GM12872 (cell line): ENCODE results near the gene FEZ2.

ENCODE experiments used
- TF ChIP-seq, protein P1 (sequence below): IDR thresholded peaks from 3 replicates; pipeline ENCODE4 v1.5.1; 2011; ENCODE audit warnings: low read depth, mild to moderate bottlenecking, low read length, moderate library complexity; ENCODE audit not compliant: insufficient read depth

The FEZ2 gene

DNA sequence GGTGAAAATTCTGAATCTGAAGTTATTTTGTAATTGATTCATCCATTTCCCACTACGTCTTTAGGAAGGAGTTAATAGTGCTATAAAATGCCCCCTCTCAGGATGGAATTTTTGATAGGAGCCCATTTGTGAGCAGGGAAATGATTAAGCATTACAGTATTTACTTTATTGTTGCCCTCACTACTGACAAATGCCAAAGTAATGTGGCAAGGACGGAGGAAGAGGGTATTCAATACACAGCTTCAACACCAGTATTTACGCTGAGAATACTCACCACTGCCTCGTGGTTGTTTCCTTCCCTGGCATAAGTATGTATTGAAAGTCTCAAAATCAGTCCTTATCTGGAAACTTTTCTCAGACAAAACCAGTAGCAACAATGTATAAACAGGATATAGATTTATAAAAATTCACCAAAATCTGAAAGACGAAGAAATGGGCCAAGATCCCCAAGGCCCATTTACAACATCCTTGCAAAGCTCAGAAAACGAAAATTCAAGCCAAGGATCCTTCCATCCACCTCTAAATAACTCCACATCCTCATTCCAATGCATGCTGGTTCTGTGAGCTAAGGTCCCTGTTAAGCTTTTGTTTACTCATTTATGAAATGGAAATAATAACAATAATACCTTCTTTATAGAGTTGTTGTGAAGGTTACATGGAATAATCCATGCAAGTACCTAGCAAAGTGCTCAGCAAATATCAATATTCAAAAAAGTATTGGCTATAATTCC lies 29.3 kb downstream of the FEZ2 start:
- TF ChIP-seq, protein P1, sequence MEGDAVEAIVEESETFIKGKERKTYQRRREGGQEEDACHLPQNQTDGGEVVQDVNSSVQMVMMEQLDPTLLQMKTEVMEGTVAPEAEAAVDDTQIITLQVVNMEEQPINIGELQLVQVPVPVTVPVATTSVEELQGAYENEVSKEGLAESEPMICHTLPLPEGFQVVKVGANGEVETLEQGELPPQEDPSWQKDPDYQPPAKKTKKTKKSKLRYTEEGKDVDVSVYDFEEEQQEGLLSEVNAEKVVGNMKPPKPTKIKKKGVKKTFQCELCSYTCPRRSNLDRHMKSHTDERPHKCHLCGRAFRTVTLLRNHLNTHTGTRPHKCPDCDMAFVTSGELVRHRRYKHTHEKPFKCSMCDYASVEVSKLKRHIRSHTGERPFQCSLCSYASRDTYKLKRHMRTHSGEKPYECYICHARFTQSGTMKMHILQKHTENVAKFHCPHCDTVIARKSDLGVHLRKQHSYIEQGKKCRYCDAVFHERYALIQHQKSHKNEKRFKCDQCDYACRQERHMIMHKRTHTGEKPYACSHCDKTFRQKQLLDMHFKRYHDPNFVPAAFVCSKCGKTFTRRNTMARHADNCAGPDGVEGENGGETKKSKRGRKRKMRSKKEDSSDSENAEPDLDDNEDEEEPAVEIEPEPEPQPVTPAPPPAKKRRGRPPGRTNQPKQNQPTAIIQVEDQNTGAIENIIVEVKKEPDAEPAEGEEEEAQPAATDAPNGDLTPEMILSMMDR, result no peak

DNA sequence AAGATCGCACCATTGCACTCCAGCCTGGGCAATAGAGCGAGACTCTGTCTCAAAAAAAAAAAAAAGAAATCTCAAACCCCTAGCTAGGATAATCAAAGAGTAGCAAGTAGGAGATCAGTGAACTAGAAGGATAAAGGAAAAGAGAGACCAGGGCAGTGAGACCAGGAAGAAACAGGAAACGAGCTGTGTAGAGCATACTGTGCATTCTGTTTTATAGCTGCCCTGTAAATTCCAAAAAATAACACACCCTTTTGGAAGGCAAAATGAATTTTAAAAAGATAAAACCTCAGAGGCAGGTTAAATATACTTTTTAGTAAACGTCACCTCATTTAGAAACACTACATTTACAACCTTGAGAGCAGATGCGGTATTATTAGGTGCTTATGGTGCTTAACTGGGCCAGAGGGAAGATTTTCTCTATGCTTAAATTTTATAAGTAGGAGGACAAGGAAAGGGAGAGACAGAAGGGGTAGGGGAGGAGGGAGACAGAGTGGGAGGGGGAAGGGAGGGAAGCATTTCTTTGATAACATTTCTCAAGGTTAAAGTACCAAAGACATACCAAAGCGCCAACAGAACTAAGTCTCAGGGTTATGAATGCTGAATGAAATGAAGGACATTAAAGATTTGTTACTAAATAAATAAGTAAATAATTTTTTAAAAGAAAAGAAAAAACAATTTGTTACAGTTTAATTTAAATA lies 30.1 kb downstream of the FEZ2 start:
- TF ChIP-seq, protein P1, result no peak

DNA sequence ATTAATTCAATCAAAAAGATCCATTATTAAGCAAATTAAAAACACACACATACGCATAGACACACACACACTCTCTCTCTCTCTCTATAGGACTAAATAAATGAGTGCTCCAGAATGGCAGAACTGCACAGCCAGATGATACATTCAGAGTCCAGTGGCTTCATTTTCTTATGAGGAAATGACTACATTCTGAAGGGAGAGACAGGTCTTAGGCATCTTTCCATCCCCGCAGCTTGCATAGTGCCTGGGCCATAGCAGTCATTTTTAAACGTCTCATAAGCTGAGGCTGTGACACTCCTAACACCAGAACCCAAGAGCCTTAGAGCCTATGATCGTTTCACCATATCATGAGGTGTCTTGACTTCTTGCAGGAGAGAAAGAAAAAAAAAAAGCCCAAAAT lies 31.1 kb downstream of the FEZ2 start:
- TF ChIP-seq, protein P1, result no peak

DNA sequence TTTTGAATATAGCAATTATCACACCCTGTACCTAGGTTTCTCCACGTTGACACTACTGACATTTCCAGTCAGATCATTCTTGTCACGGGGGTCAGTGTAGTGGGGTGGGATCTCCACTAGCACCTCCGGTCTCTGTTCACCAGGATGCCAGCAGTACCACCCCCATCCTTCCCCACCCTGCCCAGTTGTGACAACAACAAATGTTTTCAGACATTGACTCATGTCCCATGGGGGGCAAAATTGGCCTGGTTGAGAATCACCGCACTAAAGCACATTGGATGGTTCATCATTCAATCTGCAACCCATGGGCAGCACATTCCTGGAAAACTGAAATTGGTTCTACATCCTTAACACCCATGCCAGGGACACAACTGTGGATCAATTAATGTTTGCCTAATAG lies 32.3 kb downstream of the FEZ2 start:
- TF ChIP-seq, protein P1, result no peak

DNA sequence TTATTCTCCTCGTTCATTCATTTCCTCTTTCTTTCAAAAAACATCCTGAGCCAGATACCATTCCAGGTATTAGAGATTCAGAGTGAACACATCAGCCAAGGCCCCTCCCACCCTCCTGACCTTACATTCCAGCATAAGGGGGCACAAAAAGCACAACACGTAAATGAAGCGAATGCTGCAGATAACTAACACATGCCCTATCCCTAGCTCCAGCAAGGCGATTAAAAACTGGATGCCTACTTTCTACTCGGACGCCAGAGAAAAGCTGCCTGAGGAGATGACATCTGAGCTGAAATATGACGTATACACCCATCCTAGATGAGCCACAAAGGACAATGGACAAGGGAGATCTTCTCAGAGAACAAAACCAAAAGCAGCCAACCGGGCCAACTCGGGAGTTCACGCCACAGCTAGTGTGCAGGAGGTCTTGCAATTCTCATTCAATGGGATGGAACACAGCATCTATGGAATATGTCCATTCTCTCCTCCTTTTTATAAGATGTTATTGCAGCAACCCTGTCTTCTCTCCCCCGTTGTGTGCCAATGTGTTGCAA lies 33.5 kb downstream of the FEZ2 start:
- TF ChIP-seq, protein P1, result no peak

DNA sequence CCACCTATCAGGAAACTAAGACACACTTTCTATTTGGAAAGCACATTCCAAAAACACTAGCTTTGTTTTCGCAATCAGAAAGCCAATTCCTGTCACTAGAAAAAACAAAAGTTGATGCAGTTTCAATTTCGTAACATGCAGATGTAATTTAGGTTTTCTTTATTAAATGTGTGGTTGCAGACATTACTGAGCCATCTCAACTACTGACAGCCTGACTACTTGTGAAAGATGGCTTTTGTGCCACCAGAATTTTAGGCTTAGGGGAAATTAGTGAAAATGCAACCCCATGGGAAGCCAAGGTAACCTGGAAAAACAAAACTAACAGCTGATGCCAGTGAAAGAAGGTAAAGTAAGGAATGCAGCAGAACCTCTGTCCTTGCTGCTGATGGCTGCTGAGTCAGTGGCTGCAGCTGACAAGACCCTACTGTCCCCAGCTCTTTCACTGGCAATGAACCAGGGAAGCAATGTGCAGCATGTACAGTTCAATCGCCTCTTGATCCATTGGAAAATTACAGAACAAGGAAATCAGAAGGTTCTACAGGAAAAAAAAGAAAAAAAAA lies 34.9 kb downstream of the FEZ2 start:
- TF ChIP-seq, protein P1, result no peak

DNA sequence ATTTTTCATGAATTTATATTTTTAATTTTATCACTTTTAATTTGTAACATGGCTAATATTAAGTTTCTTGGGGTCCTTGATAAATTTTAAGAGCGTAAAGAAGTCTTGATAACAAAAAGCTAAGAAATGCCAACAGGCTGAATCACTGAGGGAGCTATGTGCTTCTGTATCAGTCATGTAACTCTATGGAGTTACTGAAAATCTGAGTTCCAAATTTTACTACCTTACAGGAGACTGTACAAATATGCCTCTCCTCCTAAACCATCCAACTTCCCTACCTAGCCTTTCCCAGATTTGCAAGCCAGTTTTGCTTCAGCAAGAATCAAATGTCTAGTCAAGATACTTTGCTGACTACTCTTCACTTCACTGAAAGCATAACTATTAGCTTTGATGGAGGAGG lies 35.7 kb downstream of the FEZ2 start:
- TF ChIP-seq, protein P1, result no peak
